GM06990 (cell line): Measurements from ENCODE around the gene FOS.

ENCODE experiments used
- DNase-seq: peaks from one replicate; pipeline ENCODE4 v3.0.0-alpha.2; 2011; ENCODE audit not compliant: insufficient read length; ENCODE audit errors: extremely low read depth
- H3K27me3 ChIP-seq: replicated peaks from 2 replicates; pipeline ENCODE4 v1.6.0; 2011; ENCODE audit warnings: low read length; ENCODE audit not compliant: control insufficient read depth, insufficient read depth
- H3K36me3 ChIP-seq: 2 replicates; pipeline ENCODE4 v1.5.1; 2011; ENCODE audit warnings: low read length; ENCODE audit not compliant: control insufficient read depth, insufficient read depth
- H3K4me3 ChIP-seq: replicated peaks from 2 replicates; pipeline ENCODE4 v1.5.1; 2011; ENCODE audit warnings: low read depth, mild to moderate bottlenecking, control low read depth, low read length
- CTCF ChIP-seq: IDR thresholded peaks from 2 replicates; pipeline ENCODE4 v1.5.1; 2011; ENCODE audit warnings: low read length, control low read depth, mild to moderate bottlenecking, inconsistent platforms; ENCODE audit not compliant: insufficient read depth, poor library complexity, severe bottlenecking

Gene FOS

DNA sequence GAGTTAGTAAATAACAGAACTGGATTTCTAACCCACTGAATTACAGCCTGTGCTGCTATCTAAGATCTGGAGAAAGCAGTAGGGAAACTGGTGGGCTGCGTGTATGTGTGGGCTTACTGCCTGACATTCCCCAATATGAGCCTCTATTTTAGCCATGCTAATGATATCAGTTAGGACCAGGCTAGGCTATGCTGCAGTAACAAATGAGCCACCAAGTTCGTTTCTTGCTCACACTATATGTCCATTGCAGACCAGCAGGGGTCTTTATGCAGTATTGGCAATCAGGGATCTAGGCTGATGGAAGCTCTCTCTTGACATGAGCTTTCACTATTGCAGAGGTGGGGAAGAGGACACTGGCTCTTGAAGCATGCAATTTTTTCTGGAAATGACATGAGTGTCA lies 40.4 kb downstream of the FOS start:
- TF ChIP-seq CTCF, result no peak
- no peak for DNase-seq
- Histone ChIP-seq H3K36me3 (no peaks in the 10 kb centered on the region), H3K4me3 (no peak overlapping the region), H3K27me3 (no peaks in the 10 kb centered on the region)

DNA sequence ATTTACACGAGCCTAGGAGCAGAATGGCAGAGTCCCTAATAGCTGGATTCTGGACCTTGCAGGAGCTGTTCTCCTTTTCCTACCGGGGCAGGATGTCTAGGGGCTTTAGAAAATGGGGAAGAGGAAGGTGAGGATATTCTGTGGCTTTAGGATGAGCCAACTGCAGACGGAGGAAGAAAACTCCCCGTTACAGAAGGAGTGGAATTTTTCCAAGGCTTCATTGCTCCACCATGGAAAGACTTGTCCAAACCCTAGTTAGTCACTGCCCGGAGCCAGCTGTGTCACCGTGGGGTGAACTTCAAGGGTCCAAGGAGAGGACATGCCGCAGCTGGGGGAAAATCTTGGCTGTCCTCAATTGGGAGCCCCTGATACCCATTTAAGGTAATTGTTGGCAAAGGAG lies 41.6 kb downstream of the FOS start:
- Histone ChIP-seq H3K27me3 (no peaks in the 10 kb centered on the region), H3K36me3 (no peaks in the 10 kb centered on the region), H3K4me3 (no peak overlapping the region)
- DNase-seq, result no peak
- no peak for TF ChIP-seq CTCF

GRCh38 chr14:75322746-75323145 lies 44.1 kb downstream of the FOS start:
- no peak for DNase-seq
- H3K36me3 ChIP-seq, result no peaks in the 10 kb centered on the region
- TF ChIP-seq CTCF, result no peak
- H3K27me3 ChIP-seq, result no peaks in the 10 kb centered on the region
- no peak overlapping the region for H3K4me3 ChIP-seq

DNA sequence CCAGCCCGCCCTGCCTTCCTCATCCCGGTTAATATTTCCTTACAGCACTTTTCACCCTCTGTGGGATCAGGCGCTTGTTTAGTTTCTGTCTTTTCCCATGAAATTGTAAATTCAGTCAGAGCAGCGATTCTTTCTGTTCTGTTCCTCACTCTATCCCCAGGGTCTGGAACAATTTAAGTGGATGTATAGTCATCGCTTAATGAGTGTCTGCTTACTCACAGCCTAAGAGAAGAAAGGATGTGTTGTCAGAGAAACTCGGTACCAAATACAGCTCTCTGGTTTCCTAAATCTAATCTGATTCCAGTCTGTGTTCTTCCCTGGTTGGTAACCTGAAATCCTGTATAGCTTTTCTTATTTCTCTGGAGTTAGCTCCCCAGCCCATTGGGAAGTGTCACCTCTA lies 44.9 kb downstream of the FOS start:
- no peak overlapping the region for H3K4me3 ChIP-seq
- TF ChIP-seq CTCF, result no peak
- no peak for DNase-seq
- H3K27me3 ChIP-seq, result no peaks in the 10 kb centered on the region
- H3K36me3 ChIP-seq, result no peaks in the 10 kb centered on the region

DNA sequence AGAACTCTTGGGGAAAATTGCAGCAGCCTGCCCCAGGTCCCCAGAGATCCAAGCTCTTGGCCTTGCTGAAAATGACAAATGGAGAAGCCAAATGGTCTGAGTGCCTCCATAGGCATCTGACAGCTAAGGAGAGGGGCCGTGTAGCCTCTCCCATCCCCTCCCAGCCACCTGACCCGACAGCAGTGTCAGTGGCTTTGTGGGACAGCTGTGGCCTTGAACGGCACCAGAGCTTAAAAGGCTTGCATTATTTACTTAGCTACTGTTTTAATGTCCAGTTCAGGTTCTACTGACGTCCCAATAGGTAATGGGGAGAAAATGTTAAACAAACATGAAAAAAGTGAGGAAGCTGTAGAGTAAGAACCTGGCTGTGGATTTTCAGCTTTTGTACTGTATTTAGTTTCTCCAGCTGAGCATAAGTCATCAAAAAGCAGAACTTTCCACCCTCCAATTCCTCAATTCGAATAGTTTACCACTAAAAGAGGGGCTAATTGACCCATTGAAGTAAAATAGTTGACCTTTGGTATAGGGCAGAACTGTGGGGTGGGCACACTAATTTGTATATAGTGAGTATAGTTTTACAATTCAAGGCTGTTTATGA lies 50.0 kb downstream of the FOS start:
- Histone ChIP-seq H3K36me3 (no peaks in the 10 kb centered on the region), H3K27me3 (no peaks in the 10 kb centered on the region), H3K4me3 (no peak overlapping the region)
- no peak for TF ChIP-seq CTCF
- DNase-seq, result no peak

DNA sequence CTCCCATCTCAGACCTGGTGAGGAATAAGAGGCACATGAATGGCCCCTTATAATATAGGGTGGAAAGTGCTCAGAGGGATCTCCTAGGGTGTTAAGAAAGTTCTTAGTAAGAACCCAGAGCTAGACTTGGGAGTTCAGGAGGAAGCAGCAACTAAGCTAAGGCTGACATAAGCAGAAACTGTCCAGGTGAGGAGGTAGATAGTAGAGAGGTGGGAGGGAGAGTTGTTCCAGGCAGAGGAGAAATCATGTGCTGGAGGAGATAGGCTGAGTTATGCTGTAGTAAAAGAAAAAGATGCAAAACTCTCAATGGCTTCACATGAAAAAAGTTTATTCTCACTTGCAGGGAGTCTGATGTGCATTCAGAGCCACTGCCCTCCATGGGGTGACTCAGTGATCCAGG lies 50.7 kb downstream of the FOS start:
- no peak for TF ChIP-seq CTCF
- H3K4me3 ChIP-seq, result no peak overlapping the region
- H3K36me3 ChIP-seq, result no peaks in the 10 kb centered on the region
- H3K27me3 ChIP-seq, result no peaks in the 10 kb centered on the region
- no peak for DNase-seq
